GM12873 (cell line): ENCODE measurements around the gene CRTC2.
A peak's percentile ranks its signal among the peaks of the same experiment; 100 is the strongest.

Experiments
- TF ChIP-seq, protein P1 (sequence below): IDR thresholded peaks from 2 replicates; pipeline ENCODE4 v1.5.1; 2012; ENCODE audit warnings: low read depth, mild to moderate bottlenecking, moderate library complexity, low read length, control low read depth; ENCODE audit not compliant: insufficient read depth; ENCODE audit errors: missing control alignments

The CRTC2 gene

DNA sequence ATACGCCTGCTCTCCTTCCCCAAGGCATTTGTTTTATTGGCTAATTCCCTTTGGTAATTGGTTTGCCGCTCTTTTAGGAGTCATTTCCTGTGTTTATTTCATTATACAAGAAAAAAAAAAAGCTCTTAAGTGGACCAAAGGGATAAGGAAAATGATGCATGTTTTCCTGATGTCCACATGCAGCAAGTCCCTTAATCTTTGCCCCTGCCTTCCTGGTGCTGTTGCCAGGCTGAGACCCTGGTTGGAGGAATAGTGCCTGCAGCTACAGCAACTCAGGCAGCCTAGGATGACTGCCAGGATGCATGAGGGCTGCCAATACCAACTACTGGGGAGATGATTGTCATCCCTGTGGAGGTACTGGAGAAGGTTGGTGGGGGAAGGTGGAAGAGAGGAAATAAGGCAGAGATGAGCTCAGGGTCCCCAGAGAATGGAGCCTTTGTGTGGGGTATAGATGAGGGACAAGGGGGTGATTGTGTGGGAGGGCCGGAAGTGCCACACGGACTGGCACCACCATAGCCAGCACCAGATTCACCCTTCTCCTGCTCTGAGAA lies 29.5 kb downstream of the CRTC2 start:
- TF ChIP-seq, protein P1, sequence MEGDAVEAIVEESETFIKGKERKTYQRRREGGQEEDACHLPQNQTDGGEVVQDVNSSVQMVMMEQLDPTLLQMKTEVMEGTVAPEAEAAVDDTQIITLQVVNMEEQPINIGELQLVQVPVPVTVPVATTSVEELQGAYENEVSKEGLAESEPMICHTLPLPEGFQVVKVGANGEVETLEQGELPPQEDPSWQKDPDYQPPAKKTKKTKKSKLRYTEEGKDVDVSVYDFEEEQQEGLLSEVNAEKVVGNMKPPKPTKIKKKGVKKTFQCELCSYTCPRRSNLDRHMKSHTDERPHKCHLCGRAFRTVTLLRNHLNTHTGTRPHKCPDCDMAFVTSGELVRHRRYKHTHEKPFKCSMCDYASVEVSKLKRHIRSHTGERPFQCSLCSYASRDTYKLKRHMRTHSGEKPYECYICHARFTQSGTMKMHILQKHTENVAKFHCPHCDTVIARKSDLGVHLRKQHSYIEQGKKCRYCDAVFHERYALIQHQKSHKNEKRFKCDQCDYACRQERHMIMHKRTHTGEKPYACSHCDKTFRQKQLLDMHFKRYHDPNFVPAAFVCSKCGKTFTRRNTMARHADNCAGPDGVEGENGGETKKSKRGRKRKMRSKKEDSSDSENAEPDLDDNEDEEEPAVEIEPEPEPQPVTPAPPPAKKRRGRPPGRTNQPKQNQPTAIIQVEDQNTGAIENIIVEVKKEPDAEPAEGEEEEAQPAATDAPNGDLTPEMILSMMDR, result no peak

DNA sequence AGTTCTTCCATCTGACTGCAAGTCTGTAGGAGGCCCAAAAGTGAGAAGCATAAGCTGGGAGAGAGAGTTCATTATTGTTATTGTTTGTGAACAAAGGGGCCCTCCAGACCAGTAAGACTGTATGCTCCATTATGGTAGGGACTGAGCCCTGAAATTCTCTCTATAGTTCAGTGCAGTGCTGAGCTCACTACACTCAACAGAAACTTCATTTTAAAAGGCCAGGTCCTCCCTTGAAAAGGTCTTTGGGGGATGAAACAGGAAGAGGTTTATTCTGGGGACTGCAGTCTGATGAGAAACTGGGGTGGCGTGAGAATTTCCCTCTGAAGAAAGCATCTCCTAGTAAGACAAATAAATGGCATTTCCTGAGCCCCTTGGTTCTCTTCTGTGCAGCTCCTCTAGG lies 30.2 kb downstream of the CRTC2 start:
- TF ChIP-seq, protein P1, result no peak

DNA sequence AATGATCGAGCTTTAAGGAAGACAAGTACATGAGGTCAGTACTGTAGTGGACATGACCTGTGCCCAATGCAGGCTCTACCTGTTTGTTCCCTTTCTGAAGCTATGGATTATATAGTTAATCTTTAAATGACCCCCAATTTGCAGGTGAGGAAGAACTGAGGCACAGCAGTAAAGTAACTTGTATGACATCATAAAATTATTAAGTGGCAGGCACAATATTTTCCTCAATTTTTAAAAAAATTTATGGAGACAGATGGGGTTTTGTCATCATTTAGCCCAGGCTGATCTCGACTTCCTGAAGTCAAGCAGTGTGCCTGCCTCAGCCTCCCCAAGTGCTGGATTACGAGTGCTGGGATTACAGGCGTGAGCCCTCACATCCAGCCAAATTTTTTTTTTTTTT lies 32.0 kb downstream of the CRTC2 start:
- TF ChIP-seq, protein P1, result no peak

DNA sequence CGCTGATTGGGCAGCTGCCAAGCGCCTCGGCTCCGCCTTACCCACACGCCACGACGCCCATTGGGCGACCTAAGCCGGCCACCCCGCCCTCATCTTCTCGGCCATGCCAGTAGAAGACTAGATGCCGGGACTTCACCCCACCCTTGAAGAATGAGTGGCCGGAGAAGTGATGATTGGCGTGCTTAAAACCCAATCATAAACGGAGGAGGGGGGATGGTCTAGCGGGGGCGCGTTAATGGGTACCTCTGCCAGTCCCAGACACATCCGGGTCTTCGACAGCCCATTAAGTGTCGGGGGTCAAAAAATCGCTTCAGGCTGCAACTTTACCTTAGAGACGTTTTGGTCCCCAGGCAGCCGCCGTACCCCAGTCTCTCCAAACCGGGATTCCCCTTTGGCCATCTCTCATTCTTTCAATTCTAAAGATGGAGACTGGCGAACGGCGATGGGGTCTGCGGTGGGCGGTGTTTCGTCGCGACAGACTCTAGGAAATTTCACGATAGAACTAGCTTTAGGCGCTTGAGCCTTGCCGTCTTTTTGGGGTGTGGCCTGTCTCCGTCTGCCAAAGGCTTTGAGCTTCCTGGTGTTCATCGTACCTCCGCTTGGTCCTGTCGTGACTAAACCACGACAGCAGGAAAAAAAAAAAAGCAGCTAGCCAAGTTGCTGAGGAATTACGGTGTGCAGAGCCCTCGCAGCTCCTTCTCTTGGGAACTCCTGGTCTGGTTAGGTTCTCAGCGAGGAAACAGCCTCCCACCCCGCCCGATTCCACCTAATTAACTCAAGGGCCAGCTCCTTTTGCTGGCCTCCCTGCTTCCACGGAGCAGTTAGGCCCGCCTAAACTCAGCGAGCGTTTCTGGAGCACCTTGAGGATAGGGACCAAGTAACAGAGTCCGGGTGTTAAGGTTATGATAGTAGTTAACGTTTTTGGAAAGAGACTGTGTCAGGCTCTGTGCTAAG lies 35.2 kb downstream of the CRTC2 start, which contains the start of gene GATAD2B:
GATAD2B (minus strand) TSS at position 1 of the 954 bp plus-strand sequence. CDS start 94,625 bp downstream, outside the sequence.
- TF ChIP-seq, protein P1, result no peak

DNA sequence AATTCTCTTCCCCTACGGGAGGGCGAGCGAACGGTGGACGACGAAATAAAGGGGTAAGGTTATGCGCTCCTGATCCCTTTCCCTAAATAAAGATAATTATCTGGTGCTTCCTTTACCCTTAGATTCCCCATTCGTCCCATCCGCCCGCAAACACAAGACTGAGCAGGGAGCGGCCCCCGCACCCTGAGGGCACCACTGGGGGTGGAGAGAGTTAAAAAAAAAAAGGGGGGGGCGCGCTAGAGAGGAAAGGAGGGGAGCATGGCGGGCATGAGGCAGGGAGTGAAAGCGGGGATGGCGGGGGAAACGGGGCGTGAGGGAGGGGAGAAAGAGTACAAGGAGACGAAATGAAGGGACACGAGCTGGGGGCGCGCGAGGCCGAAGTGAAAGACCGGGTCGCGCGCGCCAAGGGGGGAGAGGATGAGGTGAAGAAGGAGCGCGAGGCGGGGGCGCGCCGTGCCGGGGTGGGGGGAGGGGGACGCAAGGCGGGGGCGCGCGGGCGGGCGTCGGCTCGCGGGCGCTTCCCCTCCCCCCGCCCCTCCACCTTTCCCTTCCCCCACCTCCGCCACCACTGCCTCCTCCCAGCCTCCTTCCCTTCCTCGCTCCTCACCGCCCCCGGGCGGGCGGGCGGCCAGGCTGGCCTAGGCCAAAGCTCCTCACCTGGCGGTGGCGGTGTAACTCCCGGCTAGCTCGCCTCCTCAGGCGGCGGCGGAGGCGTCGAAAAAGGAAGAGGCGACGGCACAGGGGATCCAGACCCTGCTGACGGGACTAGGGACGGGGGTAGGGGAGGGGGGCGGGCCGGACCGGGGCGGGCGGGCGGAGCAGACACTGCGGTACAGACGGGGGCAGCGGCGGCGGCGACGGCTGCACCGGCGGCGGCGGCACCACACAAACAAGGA lies 36.1 kb downstream of the CRTC2 start:
- TF ChIP-seq, protein P1, result peak; percentile 28

DNA sequence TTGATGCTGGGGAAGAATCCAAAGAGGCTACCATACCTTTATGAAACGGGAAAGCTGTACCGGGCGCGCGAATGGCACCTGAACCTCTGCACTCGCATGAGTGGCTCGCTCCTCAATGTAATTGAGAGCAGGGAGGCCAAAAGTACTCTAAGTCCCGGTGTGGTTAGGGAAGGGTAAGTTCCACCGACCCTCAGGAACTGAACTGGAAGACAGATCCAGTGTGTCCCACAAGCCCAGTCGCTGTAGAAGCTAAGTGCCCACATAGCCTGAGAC lies 36.7 kb downstream of the CRTC2 start:
- TF ChIP-seq, protein P1, result no peak
